Lung (tissue), 12 donors: ENCODE measurements around the gene KLHDC4. TPM values are rescaled to one million over a fixed set of nuclear protein-coding genes. Genes with fewer than 3 reads are reported as not detected.

Source experiments
- ATAC-seq: fragments of 200-7000 bp; cut with Tn5 transposase; one replicate; pipeline ENCODE4 v1.9.1; 2020; ENCODE audit warnings: moderate number of reproducible peaks; ENCODE audit not compliant: insufficient read depth, low FRiP score
- DNase-seq, 3 donors: peaks; one replicate each; pipeline ENCODE4 v3.0.0-alpha.2; 2013 to 2017
- H3K27ac ChIP-seq, 2 donors: one replicate each; pipeline ENCODE4 v1.5.1; 2013; ENCODE audit warnings: mild to moderate bottlenecking in 2 of 2, moderate library complexity in 2 of 2, control low read depth in 1 of 2, inconsistent platforms in 1 of 2, low read depth in 1 of 2, low read length in 1 of 2
- H3K27me3 ChIP-seq, 3 donors: one replicate each; pipeline ENCODE4 v1.5.1; 2013; ENCODE audit warnings: low read length in 2 of 3; ENCODE audit not compliant: control insufficient read depth in 3 of 3, insufficient read depth in 3 of 3
- H3K36me3 ChIP-seq, 4 donors: one replicate each; pipeline ENCODE4 v1.5.1; 2013; ENCODE audit warnings: low read length in 4 of 4, mild to moderate bottlenecking in 1 of 4, moderate library complexity in 1 of 4; ENCODE audit not compliant: control insufficient read depth in 4 of 4, insufficient read depth in 4 of 4
- H3K4me1 ChIP-seq, 5 donors: one replicate each; pipeline ENCODE4 v1.5.1; 2013; ENCODE audit warnings: low read length in 5 of 5, mild to moderate bottlenecking in 2 of 5, moderate library complexity in 1 of 5; ENCODE audit not compliant: control insufficient read depth in 5 of 5, insufficient read depth in 5 of 5
- H3K4me3 ChIP-seq: one replicate; pipeline ENCODE4 v1.5.1; 2013; ENCODE audit warnings: mild to moderate bottlenecking, control low read depth, moderate library complexity
- H3K9ac ChIP-seq, 2 donors: one replicate each; pipeline ENCODE4 v1.5.1; 2013; ENCODE audit warnings: low read length in 2 of 2, control low read depth in 1 of 2; ENCODE audit not compliant: insufficient read depth in 1 of 2
- H3K9me3 ChIP-seq, 4 donors: one replicate each; pipeline ENCODE4 v1.5.1; 2013; ENCODE audit warnings: low read length in 3 of 4, mild to moderate bottlenecking in 1 of 4, moderate library complexity in 1 of 4; ENCODE audit not compliant: control insufficient read depth in 4 of 4, insufficient read depth in 3 of 4
- WGBS, 2 donors: extraction: QIAGEN DNeasy Blood & Tissue Kit; methylation state at CpG; one replicate each; pipeline ENCODE4 v1.1.7; 2013; 5-methylcytosine and 5-hydroxymethylcytosine counted together
- polyA plus RNA-seq, 2 donors: library from polyadenylated mRNA; stranded (reverse); fragments of 200-250 nt; gene quantifications; one replicate each; pipeline ENCODE4 v1.2.1, GENCODE V29; 2013
- total RNA-seq, 2 donors: library from RNA; depleted of rRNA in 1 of 2; stranded (reverse); fragments of >200 nt in 1 of 2; gene quantifications; one replicate each; pipeline ENCODE4 v1.2.1, GENCODE V29; 2014 to 2021
- TF ChIP-seq, protein P1 (sequence below): IDR thresholded peaks from 2 replicates; pipeline ENCODE4 v1.5.1; 2012; ENCODE audit warnings: mild to moderate bottlenecking; ENCODE audit errors: control extremely low read depth, extremely low read depth
- donor health status: control.
- donor health status: control.
- donor health status: Bipolar disorder and iron deficiency.
- donor health status: healthy.
- donor health status: DM: yes; HTN: yes; CAD: no.

Gene KLHDC4
- total and polyA plus RNA-seq, 4 donors = 23.3 to 48.4 (median 38.4) TPM

DNA sequence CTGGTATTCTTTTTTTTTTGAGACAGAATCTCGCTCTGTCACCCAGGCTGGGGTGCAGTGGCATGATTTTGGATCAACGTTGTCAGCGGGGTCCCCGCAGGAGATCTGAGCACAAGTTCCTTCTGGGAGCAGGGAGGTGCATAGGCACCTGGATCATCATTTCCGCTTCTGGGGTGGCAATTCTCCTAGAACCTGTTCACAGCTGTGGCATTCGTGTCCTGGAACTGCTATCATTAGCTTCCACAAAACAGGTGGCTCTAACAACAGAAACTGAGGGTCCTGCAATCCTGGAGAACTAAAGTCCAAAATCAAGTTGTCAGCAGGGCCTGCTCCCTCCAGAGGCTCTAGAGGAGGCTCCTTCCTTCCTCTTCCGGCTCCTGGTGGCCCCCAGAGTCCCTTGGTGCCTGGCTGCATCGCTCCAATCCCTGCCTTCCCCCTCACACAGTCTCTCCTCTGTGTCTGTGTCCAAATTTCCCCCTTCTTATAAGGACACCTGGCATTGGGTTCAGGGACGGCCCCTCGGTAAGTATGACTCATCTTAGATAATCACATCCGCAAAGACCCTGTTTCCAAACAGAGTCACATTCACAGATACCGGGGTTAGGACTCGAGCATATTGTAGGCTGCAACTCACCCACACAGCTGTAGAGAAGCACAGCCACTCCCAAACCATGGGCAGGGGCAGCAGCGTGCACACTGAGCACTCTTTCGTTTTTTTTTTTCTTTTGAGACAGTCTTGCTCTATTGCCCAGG is 43.5 kb upstream of the KLHDC4 start:
- H3K27ac ChIP-seq = no peak overlapping the region
- TF ChIP-seq, protein P1, sequence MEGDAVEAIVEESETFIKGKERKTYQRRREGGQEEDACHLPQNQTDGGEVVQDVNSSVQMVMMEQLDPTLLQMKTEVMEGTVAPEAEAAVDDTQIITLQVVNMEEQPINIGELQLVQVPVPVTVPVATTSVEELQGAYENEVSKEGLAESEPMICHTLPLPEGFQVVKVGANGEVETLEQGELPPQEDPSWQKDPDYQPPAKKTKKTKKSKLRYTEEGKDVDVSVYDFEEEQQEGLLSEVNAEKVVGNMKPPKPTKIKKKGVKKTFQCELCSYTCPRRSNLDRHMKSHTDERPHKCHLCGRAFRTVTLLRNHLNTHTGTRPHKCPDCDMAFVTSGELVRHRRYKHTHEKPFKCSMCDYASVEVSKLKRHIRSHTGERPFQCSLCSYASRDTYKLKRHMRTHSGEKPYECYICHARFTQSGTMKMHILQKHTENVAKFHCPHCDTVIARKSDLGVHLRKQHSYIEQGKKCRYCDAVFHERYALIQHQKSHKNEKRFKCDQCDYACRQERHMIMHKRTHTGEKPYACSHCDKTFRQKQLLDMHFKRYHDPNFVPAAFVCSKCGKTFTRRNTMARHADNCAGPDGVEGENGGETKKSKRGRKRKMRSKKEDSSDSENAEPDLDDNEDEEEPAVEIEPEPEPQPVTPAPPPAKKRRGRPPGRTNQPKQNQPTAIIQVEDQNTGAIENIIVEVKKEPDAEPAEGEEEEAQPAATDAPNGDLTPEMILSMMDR = no peak
- no peak overlapping the region for H3K4me3 ChIP-seq
- peaks cover 0 to 2% (median 0%) of the 10 kb centered on the region in 3 donors for H3K27me3 ChIP-seq
- H3K4me1 ChIP-seq = peaks cover 0 to 10% (median 6%) of the 10 kb centered on the region in 5 donors
- H3K36me3 ChIP-seq = no peaks in the 10 kb centered on the region
- 48 to 57% methylated on average over 15 of the region's 15 CpGs for WGBS, 2 donors
- no peak overlapping the region for H3K9ac ChIP-seq
- no peaks in the 10 kb centered on the region for H3K9me3 ChIP-seq
- DNase-seq (no peak), ATAC-seq (no peak)

DNA sequence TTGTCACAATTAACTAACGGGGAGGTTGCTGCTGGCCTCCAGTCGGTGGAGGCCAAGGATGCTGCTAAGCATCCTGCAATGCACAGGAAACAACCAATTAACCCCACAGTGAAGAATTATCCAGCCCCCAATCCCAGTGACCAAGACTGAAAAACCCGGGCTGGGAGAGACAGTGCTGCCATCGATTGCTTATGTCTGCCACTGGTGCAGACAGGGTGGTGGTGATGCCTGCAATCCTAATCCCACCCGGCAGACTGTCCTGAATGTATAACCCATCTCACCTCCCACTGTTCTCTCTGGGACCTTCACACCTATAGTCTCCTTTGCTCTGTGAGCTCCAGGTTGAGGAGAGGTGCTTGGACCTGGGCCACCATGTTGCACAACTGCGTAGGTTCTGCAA is 42.3 kb upstream of the KLHDC4 start:
- Histone ChIP-seq H3K9ac (no peak overlapping the region), H3K9me3 (peaks cover 0 to 9% (median 0%) of the 10 kb centered on the region in 4 donors), H3K27me3 (peaks cover 0 to 2% (median 0%) of the 10 kb centered on the region in 3 donors), H3K36me3 (no peaks in the 10 kb centered on the region), H3K27ac (no peak overlapping the region), H3K4me3 (no peak overlapping the region), H3K4me1 (peaks cover 0 to 10% (median 6%) of the 10 kb centered on the region in 5 donors)
- ATAC-seq (no peak), DNase-seq (no peak)
- TF ChIP-seq, protein P1 = no peak
- 83 to 93% methylated on average over 6 of the region's 6 CpGs for WGBS, 2 donors

DNA sequence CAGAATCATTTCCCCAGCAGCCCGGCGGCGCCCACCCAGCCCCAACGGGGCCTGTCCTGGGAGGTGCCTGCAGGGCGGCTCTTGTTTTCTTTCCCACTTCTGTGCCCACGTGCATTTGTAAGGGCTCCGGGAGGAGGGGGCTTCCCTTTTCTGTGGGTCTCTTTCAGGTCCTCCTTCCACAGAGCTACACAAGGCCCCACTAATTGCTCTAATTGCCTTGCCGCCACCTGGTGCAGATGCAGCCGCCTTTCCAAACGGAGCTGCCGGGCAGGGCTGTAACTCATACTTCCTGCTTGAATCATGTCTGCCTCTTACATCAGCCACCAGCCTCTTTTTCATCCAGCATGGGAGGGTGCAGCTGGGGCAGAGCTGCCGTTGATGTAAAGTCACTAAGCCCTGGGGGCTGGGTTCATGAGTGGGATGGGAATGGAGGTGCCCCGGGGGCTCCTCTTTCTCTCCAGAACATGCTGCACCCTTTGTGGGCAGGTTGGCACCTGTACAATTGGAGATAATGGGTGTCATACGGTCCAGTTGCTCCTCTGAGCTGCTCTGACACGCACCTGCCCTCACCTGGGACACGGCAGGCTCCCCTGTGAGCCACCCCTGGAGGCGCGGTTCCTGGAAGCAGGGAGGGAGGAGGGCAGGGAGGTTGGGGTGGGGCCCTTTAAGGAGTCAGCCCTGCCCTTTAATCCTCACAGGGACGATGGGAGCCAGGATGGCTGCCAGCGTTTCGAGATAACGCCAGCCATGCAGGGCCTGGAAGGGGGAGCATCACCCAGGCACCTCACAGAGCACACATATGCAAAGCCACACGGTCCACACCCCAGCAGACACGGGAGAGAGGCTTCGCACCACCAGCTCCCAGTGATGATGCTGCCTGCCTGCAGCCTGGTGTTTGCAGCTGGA is 41.1 kb upstream of the KLHDC4 start:
- Histone ChIP-seq H3K36me3 (no peaks in the 10 kb centered on the region), H3K9me3 (peaks cover 0 to 13% (median 0%) of the 10 kb centered on the region in 4 donors), H3K4me3 (no peak overlapping the region), H3K4me1 (peaks cover 0 to 10% (median 6%) of the 10 kb centered on the region in 5 donors), H3K27ac (peak overlapping the region; percentile 26 to 49), H3K27me3 (peaks cover 0 to 2% (median 0%) of the 10 kb centered on the region in 3 donors), H3K9ac (no peak overlapping the region)
- WGBS, 2 donors = 25 to 29% methylated on average over 23 to 25 of the region's 25 CpGs
- ATAC-seq = peak; percentile 84
- TF ChIP-seq, protein P1 = no peak
- peak in 1 of 3 donors; percentile 35 for DNase-seq
